B cell (primary cell): ENCODE results near the gene EHMT2. TPM values are rescaled to one million over a fixed set of nuclear protein-coding genes. Genes with fewer than 3 reads are reported as not detected.

ENCODE experiments used
- ATAC-seq: fragments of 200-7000 bp; cut with Tn5 transposase; one replicate; pipeline ENCODE4 v1.10.0; 2021; ENCODE audit warnings: low read depth, mild to moderate bottlenecking, moderate number of reproducible peaks, moderate library complexity
- CTCF ChIA-PET: fragments of 350-600 bp; sonication (Branson Sonifier 250); formaldehyde crosslinking; loops from one replicate; lab custom pipeline; 2021; ENCODE audit warnings: antibody characterized with exemption, inconsistent platforms; lab: Charles Lee
- POLR2A ChIA-PET: fragments of 350-600 bp; sonication (Branson Sonifier 250); formaldehyde crosslinking; loops from one replicate; lab custom pipeline; 2021; ENCODE audit warnings: antibody characterized with exemption; lab: Charles Lee
- DNase-seq: peaks from one replicate; pipeline ENCODE4 v3.0.0; 2013
- H2AFZ ChIP-seq: 2 replicates; pipeline ENCODE4 v1.6.1; 2012; ENCODE audit warnings: mild to moderate bottlenecking, low read depth, low read length; ENCODE audit not compliant: insufficient read depth, poor library complexity, severe bottlenecking
- H3K27ac ChIP-seq, 2 donors: 1 replicate in 1 of 2; 2 replicates in 1 of 2; pipeline ENCODE4 v1.5.1; 2012 to 2013; ENCODE audit warnings: low read length in 2 of 2, mild to moderate bottlenecking in 2 of 2, moderate library complexity in 1 of 2
- H3K27me3 ChIP-seq, 4 experiments: fragments of 200-600 bp in 1 of 4; sonication (generic) in 1 of 4; replicated peaks in 1 of 4; 1 replicate in 2 of 4; 2 replicates in 2 of 4; pipeline versions ENCODE4 v1.6.1 to v1.7.0; 2013 to 2016; ENCODE audit warnings: low read length in 3 of 4, mild to moderate bottlenecking in 2 of 4, mixed read lengths in 1 of 4, moderate library complexity in 1 of 4; ENCODE audit not compliant: insufficient read depth in 4 of 4, control insufficient read depth in 3 of 4; ENCODE audit errors: control extremely low read depth in 1 of 4
- H3K36me3 ChIP-seq, 2 experiments: replicated peaks in 1 of 2; 1 replicate in 1 of 2; 2 replicates in 1 of 2; pipeline versions ENCODE4 v1.6.1 to v1.7.1; 2013; ENCODE audit warnings: low read length in 1 of 2; ENCODE audit not compliant: insufficient read depth in 2 of 2, control insufficient read depth in 1 of 2; ENCODE audit errors: control extremely low read depth in 1 of 2, extremely low read depth in 1 of 2
- H3K4me1 ChIP-seq, 2 donors: fragments of 200-600 bp in 1 of 2; sonication (generic) in 1 of 2; 1 replicate in 1 of 2; 2 replicates in 1 of 2; pipeline versions ENCODE4 v1.5.1 to v1.6.1; 2013 to 2017; ENCODE audit warnings: low read length in 2 of 2; ENCODE audit not compliant: control insufficient read depth in 2 of 2, insufficient read depth in 2 of 2
- H3K4me2 ChIP-seq: replicated peaks from 2 replicates; pipeline ENCODE3; 2012; ENCODE audit warnings: mild to moderate bottlenecking, low read depth, low read length; ENCODE audit not compliant: poor library complexity, severe bottlenecking
- H3K4me3 ChIP-seq, 5 experiments: fragments of 200-600 bp in 1 of 5; sonication (generic) in 1 of 5; 1 replicate in 3 of 5; 2 replicates in 2 of 5; pipeline versions ENCODE4 v1.5.1 to v1.7.0; 2011 to 2016; ENCODE audit warnings: low read length in 4 of 5, mild to moderate bottlenecking in 4 of 5, low read depth in 2 of 5, control low read depth in 1 of 5, moderate library complexity in 1 of 5; ENCODE audit not compliant: insufficient read depth in 1 of 5; ENCODE audit errors: control extremely low read depth in 1 of 5, extremely low read depth in 1 of 5
- H3K79me2 ChIP-seq: fragments of 200-600 bp; sonication (generic); one replicate; pipeline ENCODE4 v1.6.0; 2016; ENCODE audit warnings: low read length; ENCODE audit not compliant: control insufficient read depth, insufficient read depth
- H3K9ac ChIP-seq: fragments of 200-600 bp; sonication (generic); 2 replicates; pipeline ENCODE4 v1.6.1; 2017; ENCODE audit warnings: mild to moderate bottlenecking, low read length, moderate library complexity
- H3K9me3 ChIP-seq, 3 donors: one replicate each; pipeline versions ENCODE4 v1.6.1 to v1.7.1; 2013; ENCODE audit warnings: low read length in 2 of 3; ENCODE audit not compliant: control insufficient read depth in 2 of 3, insufficient read depth in 1 of 3; ENCODE audit errors: control extremely low read depth in 1 of 3
- H4K20me1 ChIP-seq: 2 replicates; pipeline ENCODE4 v1.6.0; 2012; ENCODE audit warnings: mild to moderate bottlenecking, low read length; ENCODE audit not compliant: insufficient read depth, control insufficient read depth, poor library complexity, severe bottlenecking
- H3K27ac Mint-ChIP-seq: one replicate; pipeline ENCODE4 v1.8.0; 2021; ENCODE audit warnings: mixed read lengths
- H3K27me3 Mint-ChIP-seq: one replicate; pipeline ENCODE4 v1.8.0; 2021; ENCODE audit warnings: mixed read lengths
- H3K4me1 Mint-ChIP-seq: one replicate; pipeline ENCODE4 v1.8.0; 2021; ENCODE audit warnings: mixed read lengths
- H3K4me3 Mint-ChIP-seq: one replicate; pipeline ENCODE4 v1.8.0; 2021; ENCODE audit warnings: mixed read lengths
- H3K9me3 Mint-ChIP-seq: one replicate; pipeline ENCODE4 v1.8.0; 2022; ENCODE audit warnings: mixed read lengths; ENCODE audit not compliant: insufficient read depth
- CTCF ChIP-seq: fragments of 200-600 bp; IDR thresholded peaks from one replicate; pipeline ENCODE4 v1.8.0; 2022; ENCODE audit warnings: antibody characterized with exemption, mild to moderate bottlenecking
- EZH2 ChIP-seq: IDR thresholded peaks from 2 replicates; pipeline ENCODE4 v1.6.1; 2012; ENCODE audit warnings: borderline replicate concordance, low read depth, mild to moderate bottlenecking, moderate library complexity, low read length; ENCODE audit not compliant: insufficient read depth, poor library complexity, severe bottlenecking
- WGBS: methylation state at CpG from one replicate; pipeline ENCODE4 v1.1.5; 2013; ENCODE audit warnings: missing lambda C conversion rate; ENCODE audit not compliant: insufficient coverage; 5-methylcytosine and 5-hydroxymethylcytosine counted together
- intact Hi-C: fragments of 100-400 bp; cut with micrococcal nuclease; formaldehyde crosslinking; loops from one replicate; pipeline ENCODE4 v1.10.0; 2022
- polyA plus RNA-seq: library from polyadenylated mRNA; depleted of rRNA; stranded (reverse); fragments of >200 nt; gene quantifications from 2 replicates; pipeline ENCODE4 v1.2.3, GENCODE V29; 2012
- total RNA-seq, 2 donors: library from RNA; stranded (reverse); fragments of 120-200 nt in 1 of 2; gene quantifications; 1 replicate in 1 of 2; 2 replicates in 1 of 2; pipeline versions ENCODE4 v1.2.3 to v1.2.4, GENCODE V29; 2013 to 2022

Gene EHMT2
- total and polyA plus RNA-seq, 2 donors (not counting 1 experiment from before 2014, with no cell fraction given) = 86.1 to 108 TPM

GRCh38 chr6:31947070-31947675 is 49.7 kb upstream of the EHMT2 start:
- Histone ChIP-seq H3K79me2 (no peaks in the 10 kb centered on the region), H2AFZ (no peak overlapping the region), H3K36me3 (peaks cover 0 to 12% of the 10 kb centered on the region in 2 experiments), H4K20me1 (no peaks in the 10 kb centered on the region), H3K9me3 (no peaks in the 10 kb centered on the region), H3K27ac (no peak overlapping the region), H3K4me3 (no peak overlapping the region), H3K4me2 (no peak overlapping the region), H3K4me1 (no peaks in the 10 kb centered on the region), H3K27me3 (peaks cover 0 to 26% (median 5%) of the 10 kb centered on the region in 4 experiments), H3K9ac (no peak overlapping the region)
- H3K27me3 Mint-ChIP-seq = peaks cover 17% of the 10 kb centered on the region
- H3K4me1 Mint-ChIP-seq = no peaks in the 10 kb centered on the region
- no peak overlapping the region for H3K27ac Mint-ChIP-seq
- POLR2A ChIA-PET = no interaction called here
- no peak for TF ChIP-seq CTCF
- no peak for TF ChIP-seq EZH2
- 92% methylated on average over 22 of the region's 24 CpGs for WGBS
- ATAC-seq (no peak), DNase-seq (no peak)
- intact Hi-C loops = no loop called here
- no peak overlapping the region for H3K4me3 Mint-ChIP-seq
- CTCF ChIA-PET = no interaction called here
- H3K9me3 Mint-ChIP-seq = no peaks in the 10 kb centered on the region

- Histone ChIP-seq H3K27me3 (peaks cover 0 to 26% (median 5%) of the 10 kb centered on the region in 4 experiments), H3K9me3 (no peaks in the 10 kb centered on the region), H3K4me3 (no peak overlapping the region), H3K36me3 (peaks cover 0 to 5% of the 10 kb centered on the region in 2 experiments), H3K9ac (no peak overlapping the region), H3K27ac (no peak overlapping the region), H3K4me1 (no peaks in the 10 kb centered on the region), H3K79me2 (no peaks in the 10 kb centered on the region), H2AFZ (no peak overlapping the region), H4K20me1 (no peaks in the 10 kb centered on the region), H3K4me2 (no peak overlapping the region)
- ChIA-PET CTCF (no interaction called here), POLR2A (no interaction called here)
- intact Hi-C loops = no loop called here
- ATAC-seq (no peak), DNase-seq (no peak)
- Mint-ChIP-seq H3K4me3 (no peak overlapping the region), H3K27ac (no peak overlapping the region), H3K27me3 (peaks cover 18% of the 10 kb centered on the region), H3K4me1 (no peaks in the 10 kb centered on the region), H3K9me3 (no peaks in the 10 kb centered on the region)
- 86% methylated on average over 7 of the region's 11 CpGs for WGBS
- TF ChIP-seq CTCF = no peak
- TF ChIP-seq EZH2 = no peak
These were observed 48.9 kb upstream of the EHMT2 start for GRCh38 chr6:31946370-31946885.
